GM18951 (cell line): ENCODE measurements around the gene ZNF605.

Source experiments
- POLR2A ChIP-seq: IDR thresholded peaks from 4 replicates; pipeline ENCODE4 v1.6.1; 2011; ENCODE audit warnings: mild to moderate bottlenecking; ENCODE audit not compliant: insufficient read length, insufficient read depth; ENCODE audit errors: extremely low read depth
- in situ Hi-C: fragments of 300-500 bp; cut with MboI; formaldehyde crosslinking; loops from one replicate; pipeline ENCODE4 v1.12.0; 2022; ENCODE audit warnings: low sequenced_read_pairs, mixed read lengths, inconsistent platforms; ENCODE audit not compliant: unreplicated experiment

The ZNF605 gene

DNA sequence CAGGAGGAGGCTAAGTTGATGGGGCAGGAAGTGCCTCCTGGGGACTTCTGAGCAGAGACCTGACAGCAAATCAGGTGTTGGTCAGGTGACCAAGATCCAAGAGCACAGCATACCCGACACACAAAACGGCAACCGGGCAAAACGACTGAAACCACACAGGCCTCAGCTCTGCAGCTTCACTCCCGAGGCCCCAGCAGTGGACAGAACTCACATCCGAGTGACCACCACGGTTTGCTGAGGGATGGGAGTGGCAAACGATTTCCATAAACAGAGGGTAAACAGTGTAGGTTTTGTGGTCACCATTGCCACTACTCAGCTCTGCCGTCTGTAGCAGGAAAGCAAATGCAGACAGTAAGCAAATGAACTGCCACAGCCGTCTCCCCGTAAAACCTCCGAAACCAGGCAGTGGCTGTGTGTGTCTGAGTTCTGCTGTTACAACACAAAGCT lies 83.1 kb downstream of the ZNF605 start:
- in situ Hi-C loops = no loop called here
- TF ChIP-seq POLR2A = no peak

- TF ChIP-seq POLR2A = no peak
- in situ Hi-C loops = no loop called here
Observed at GRCh38 chr12:132872073-132872855, 83.8 kb downstream of the ZNF605 start.

DNA sequence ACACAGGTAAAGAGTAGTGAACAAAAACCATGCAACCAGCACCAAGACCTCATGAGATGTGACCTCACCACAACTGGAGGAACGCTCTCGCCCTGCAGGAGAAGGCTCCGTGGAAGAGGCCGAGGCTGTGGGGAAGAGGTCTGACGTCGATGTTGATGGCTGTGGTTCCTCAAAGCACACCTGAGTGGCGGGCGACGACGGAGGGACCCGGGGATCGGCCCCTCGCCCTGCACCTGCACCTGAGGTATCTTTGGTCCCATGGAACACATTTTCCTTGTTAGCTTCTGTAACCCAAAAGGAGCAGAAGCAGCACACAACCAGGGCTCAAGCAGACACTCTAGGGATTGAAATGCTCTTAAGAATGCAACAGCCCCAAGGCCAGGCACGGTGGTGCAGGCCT lies 86.6 kb downstream of the ZNF605 start:
- no peak for TF ChIP-seq POLR2A
- in situ Hi-C loops = no loop called here
